ENCODE measurements around the gene CC2D2B. TPM values are rescaled to one million over a fixed set of nuclear protein-coding genes. Genes with fewer than 3 reads are reported as not detected.
A peak's percentile ranks its signal among the peaks of the same experiment; 100 is the strongest.

Gene CC2D2B
- total RNA-seq, 1 donor from 2014 or later: 0.45 TPM

DNA sequence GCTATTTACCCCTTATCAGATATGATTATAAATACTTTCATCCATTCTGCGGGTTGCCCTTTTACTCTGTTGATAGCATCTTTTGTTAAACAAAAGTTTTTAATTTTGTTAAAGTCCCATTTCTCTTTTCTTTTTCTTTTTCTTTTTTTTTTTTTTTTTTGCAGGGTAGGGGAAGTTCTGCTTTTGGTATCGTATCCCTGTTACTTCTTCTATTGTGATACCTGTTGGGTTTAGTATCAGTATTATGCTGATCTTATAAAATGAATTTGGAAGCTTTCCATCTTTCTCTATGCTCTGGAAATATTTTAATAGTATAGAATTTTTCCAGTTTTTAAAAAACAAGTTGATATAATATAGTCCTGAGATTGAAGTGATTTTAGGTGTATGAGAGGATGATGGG, 141.6 kb downstream of the CC2D2B start:
- ATAC-seq: no peak

DNA sequence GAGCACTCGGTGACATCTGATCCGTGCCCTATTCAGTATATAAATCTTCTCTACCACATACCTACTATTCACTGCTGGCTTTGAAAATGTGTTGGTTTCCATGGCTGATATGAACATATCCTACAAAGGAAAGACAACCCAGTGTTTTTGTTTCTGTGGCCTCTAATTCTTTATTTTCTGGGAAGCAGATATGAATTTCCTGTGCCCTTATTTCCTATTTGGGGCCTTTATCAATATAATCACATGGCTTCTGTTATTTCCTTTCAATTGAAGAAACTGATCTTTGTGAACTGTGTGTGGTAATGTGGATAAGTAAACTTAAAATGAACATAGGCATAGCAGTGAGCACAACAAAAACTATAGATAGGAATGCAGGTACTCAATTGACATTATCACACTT, 146.2 kb downstream of the CC2D2B start:
- intact Hi-C loops (cut with micrococcal nuclease): no loop called here
- DNase-seq (no peak), ATAC-seq (no peak)

More for the DNA sequence above, 141.6 kb downstream of the CC2D2B start:
- no peak for DNase-seq
- intact Hi-C loops (cut with micrococcal nuclease): no loop called here

DNA sequence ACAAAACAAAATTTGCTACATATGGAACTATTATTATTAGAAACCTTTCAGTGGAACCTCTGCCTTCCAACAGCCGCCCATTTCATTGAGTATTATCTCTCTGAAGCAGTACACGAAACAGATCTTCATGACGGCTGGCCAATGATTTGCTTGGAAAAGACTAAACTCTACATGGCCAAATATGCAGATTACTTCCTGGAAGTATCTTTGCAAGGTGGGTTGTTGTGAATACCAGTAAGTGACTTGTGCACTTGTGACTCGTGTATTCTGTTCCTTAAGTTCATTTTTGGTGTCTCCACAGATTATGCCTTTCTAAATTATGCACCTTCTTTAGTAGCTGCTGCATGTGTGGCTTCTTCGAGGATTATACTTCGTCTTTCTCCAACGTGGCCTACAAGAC, 149.0 kb downstream of the CC2D2B start:
- ATAC-seq (no peak), DNase-seq (no peak)
- intact Hi-C loops (cut with micrococcal nuclease): no loop called here

DNA sequence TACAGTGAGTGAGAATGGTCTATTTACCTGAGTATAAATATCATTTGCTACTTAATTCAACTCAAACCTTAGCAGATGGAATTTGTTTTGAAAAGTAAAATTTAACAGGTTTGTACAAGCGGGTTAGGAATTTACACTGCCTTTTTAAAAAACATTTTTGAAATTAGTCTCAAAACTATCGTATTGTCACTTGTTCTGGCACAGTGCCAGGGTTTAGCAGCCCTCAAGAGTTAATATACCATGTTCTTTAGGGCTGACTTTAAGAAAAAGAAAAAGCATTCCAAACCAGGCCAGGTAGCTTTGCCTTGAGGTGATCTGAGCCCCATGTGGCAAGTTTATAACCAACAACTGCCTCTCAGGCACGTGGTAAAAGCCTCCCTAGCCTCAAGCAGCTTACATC, 153.5 kb downstream of the CC2D2B start:
- no peak for DNase-seq
- intact Hi-C loops (cut with micrococcal nuclease): no loop called here
- no peak for ATAC-seq

DNA sequence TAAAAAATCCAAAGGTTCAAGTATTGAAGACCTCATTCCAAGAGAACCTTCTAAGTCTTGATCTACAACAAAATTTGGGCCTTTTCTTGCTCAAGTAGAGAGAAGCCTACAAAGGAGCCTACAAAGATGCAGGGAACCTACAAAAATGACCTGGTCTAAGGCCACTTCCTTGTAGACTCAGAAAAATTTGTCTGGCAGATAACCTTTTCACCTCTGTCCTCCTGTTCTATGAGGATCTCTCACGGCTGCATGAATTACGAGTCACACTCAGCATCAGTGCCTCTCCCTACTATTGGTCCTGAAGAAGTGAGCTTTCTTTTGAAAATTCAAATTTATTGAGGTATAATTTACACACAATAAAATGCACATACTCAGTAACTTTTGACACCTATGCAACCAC, 164.9 kb downstream of the CC2D2B start:
- intact Hi-C loops (cut with micrococcal nuclease): no loop called here

DNA sequence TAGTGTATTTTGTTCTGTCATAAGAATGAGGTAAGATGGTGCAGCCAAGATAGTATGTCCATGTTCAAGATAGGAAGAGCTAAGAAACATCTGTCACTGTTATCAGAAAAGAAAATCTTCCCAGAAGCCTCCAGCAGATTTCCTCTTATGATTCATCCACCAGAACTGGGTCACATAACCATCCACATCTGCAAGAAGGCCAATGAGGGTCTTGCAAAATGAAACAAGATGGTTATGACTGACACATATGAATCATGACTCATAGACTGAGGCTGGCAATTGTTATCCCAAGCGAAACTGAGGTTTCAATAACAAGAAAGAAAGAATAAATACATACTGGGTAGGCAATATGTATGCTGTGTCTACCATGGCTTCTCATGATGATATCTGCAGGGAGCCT, 165.9 kb downstream of the CC2D2B start:
- intact Hi-C loops (cut with micrococcal nuclease): no loop called here
- ATAC-seq (no peak), DNase-seq (no peak)

More for the DNA sequence above, 164.9 kb downstream of the CC2D2B start:
- ATAC-seq: no peak
- DNase-seq: no peak

DNA sequence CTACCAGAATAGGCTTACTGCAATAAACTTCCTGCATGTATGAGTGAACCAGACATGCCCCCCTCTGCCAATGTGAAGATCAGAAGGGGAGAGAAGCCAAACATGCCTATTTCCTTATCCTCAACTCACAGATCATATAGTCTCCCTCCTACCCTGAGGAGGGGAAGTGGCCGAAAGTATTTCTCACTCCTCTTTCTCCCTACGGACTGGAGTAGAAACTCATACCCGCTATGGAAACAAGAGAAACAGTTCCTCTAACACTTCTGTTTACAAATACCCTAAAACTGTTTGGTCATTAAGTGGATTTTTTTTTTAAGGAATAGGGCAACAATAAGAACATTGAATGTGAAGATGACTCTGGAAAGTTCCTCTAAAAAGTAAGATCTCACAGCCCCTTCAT, 167.0 kb downstream of the CC2D2B start:
- DNase-seq: no peak
- intact Hi-C loops (cut with micrococcal nuclease): no loop called here
- no peak for ATAC-seq

DNA sequence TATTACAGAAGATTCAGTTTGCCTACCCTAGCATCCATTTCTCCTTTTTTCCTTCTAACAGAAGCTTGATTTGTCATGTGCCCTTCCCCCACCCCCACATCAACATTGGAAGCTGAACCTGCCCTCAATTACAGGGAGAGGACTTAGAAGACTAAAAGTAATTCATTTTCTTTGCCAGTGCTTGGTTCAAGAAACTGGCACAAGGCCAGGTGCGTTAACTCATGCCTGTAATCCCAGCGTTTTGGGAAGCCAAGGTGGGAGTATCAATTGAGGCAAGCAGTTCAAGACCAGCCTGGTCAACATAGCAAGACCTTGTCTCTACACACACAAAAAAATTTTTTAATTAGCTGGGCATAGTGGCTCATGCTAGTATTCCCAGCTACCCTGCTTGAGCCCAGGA, 168.2 kb downstream of the CC2D2B start:
- intact Hi-C loops (cut with micrococcal nuclease): no loop called here
- DNase-seq: no peak
- no peak for ATAC-seq

DNA sequence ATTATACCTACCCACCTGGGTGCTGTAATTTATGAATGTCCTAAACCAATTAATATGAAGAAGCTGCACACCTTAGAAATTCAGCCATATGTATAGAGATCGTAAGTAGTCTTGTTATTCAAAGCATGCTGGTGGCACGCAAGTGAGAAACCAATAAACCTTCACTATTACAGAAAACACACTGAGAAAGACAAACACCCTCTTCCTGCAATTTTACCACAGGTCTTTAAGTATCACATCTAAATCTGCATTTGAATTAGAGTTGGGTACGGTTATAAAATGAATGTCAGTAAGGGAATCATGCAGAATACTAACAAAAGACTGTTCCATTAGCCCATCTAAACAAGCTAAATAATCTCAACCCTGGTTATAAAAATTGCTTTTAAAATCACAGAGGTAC, 169.4 kb downstream of the CC2D2B start:
- DNase-seq (no peak), ATAC-seq (no peak)
- intact Hi-C loops (cut with micrococcal nuclease): no loop called here

DNA sequence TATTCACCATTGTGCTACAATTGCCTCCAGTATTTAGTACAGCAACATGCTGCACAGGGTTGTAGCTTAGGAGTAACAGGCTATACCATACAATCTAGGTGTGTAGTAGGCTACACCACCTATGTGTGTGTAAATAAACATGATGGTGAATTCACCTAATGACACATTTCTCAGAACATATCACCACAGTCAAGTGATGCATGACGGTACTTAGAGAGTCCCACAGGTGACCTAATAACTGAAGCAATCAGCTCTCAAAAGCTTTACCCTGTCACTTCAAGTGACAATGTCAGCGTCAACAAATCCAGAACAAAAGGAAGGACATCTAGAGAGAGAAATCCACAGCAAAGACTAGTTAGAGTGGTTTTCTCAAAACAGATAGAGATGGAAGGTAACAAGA, 174.4 kb downstream of the CC2D2B start:
- intact Hi-C loops (cut with micrococcal nuclease): no loop called here
- DNase-seq: no peak
- peak; percentile 53 for ATAC-seq

Small RNA genes lying within 50 kb of the gene (microRNA-seq; reads per million reads assigned to microRNA genes)
- 17.6 reads per million, percentile 15 among the genes with 10 or more reads in this experiment for gene MIR3157 (ENCODE audit: borderline number of aligned reads)

Other genes starting within 250 kb of the CC2D2B start
- 8.2 TPM for gene TCTN3, start 214.0 kb upstream of the CC2D2B start, total RNA-seq
- 7.5 TPM for gene ENTPD1, start 151.8 kb upstream of the CC2D2B start, total RNA-seq
- gene CCNJ, start 135.6 kb downstream of the CC2D2B start, total RNA-seq: 3.0 TPM
- gene ZNF518A, start 222.3 kb downstream of the CC2D2B start, total RNA-seq: 9.6 TPM